Measurements from ENCODE around the gene UCMA. TPM values are rescaled to one million over a fixed set of nuclear protein-coding genes. Genes with fewer than 3 reads are reported as not detected.

The UCMA gene
- total and polyA plus RNA-seq, 10 of the 15 experiments (the other 5 are each of a cell fraction or from before 2014, with no cell fraction given), result 0.15 TPM; not detected in 9

GRCh38 chr10:13256627-13257026 is 22.5 kb upstream of the UCMA start:
- in situ Hi-C loops (cut with MboI), result no loop called here
- no TSS peak for BruUV-seq (replicated peaks)
- FAIRE-seq (no peak), DNase-seq (ENCODE audit: low read depth, low spot score) (no peak), ATAC-seq (no peak)
- ChIA-PET POLR2A (no interaction called here), SMC1A (ENCODE audit: uncharacterized antibody, unreplicated experiment) (interaction anchor here (0.5 kb wide), 1 partner anchor 330 kb away, joined by 3 read pairs; no protein-coding TSS in a partner anchor), CTCF (no interaction called here), RAD21 (ENCODE audit: unreplicated experiment) (no interaction called here)
- TF ChIP-seq SIN3A (IDR thresholded peaks at IDR 0.05; ENCODE audit: low read depth, low read length) (no peak), KDM1A (IDR thresholded peaks at IDR 0.05; ENCODE audit: borderline replicate concordance) (no peak), POLR2AphosphoS2 (IDR thresholded peaks at IDR 0.05; ENCODE audit: low read depth, low read length) (no peak), NFIC (IDR thresholded peaks at IDR 0.05; ENCODE audit: low read depth, low read length) (no peak), SMAD1 (IDR thresholded peaks at IDR 0.05; ENCODE audit: low read depth, partially characterized antibody) (no peak), GABPA (IDR thresholded peaks at IDR 0.05; ENCODE audit: low read depth) (no peak), MYB (IDR thresholded peaks at IDR 0.05; ENCODE audit: borderline replicate concordance, low read depth, low read length) (no peak), CBX3 (IDR thresholded peaks at IDR 0.05; ENCODE audit: borderline replicate concordance, low read depth) (no peak), ATF7 (IDR thresholded peaks at IDR 0.05; ENCODE audit: low read depth) (no peak), NR2C1 (IDR thresholded peaks at IDR 0.05) (no peak), MAX (IDR thresholded peaks at IDR 0.05; ENCODE audit: low read depth, low read length) (no peak), CREB1 (IDR thresholded peaks at IDR 0.05; ENCODE audit: low read depth) (no peak), SMARCA5 (IDR thresholded peaks at IDR 0.05) (no peak), NR2C2 (IDR thresholded peaks at IDR 0.05; ENCODE audit: borderline replicate concordance, control insufficient read depth, insufficient read length, low read depth) (no peak), SUPT20H (IDR thresholded peaks at IDR 0.05; ENCODE audit: borderline replicate concordance, control insufficient read depth, low read depth, low read length) (no peak), TBL1XR1 (IDR thresholded peaks at IDR 0.05; ENCODE audit: low read depth, low read length) (no peak), TCF12 (IDR thresholded peaks at IDR 0.05; ENCODE audit: low read depth, low read length) (no peak), ZSCAN29 (IDR thresholded peaks at IDR 0.05) (no peak), REST (IDR thresholded peaks at IDR 0.05; ENCODE audit: low read depth, low read length) (no peak), E2F4 (IDR thresholded peaks at IDR 0.05; ENCODE audit: low read depth, low read length) (no peak)
- Histone ChIP-seq H3K27me3 (replicated peaks in 1 of 2; ENCODE audit: control insufficient read depth in 2 of 2, insufficient read depth in 2 of 2, low read length in 1 of 2) (no peaks in the 10 kb centered on the region; a peak in 1 of 4 replicates), H3K79me2 (ENCODE audit: control insufficient read depth, insufficient read depth, low read length) (no peaks in the 10 kb centered on the region), H3K27ac (ENCODE audit: control insufficient read depth, insufficient read depth) (no peak overlapping the region), H3K9ac (ENCODE audit: control insufficient read depth, insufficient read depth, low read length) (no peak overlapping the region), H2AFZ (ENCODE audit: control insufficient read depth, low read depth, low read length) (no peak overlapping the region), H4K20me1 (ENCODE audit: control insufficient read depth, insufficient read depth) (no peaks in the 10 kb centered on the region), H3K4me3 (no peak overlapping the region), H3K4me2 (ENCODE audit: control insufficient read depth, insufficient read depth) (no peak overlapping the region), H3K36me3 (ENCODE audit: control insufficient read depth in 2 of 2, insufficient read depth in 2 of 2, low read length in 1 of 2) (no peaks in the 10 kb centered on the region), H3K9me3 (replicated peaks; ENCODE audit: control insufficient read depth, insufficient read depth, low read length) (no peaks in the 10 kb centered on the region), H3K4me1 (ENCODE audit: control insufficient read depth, insufficient read depth, low read length) (no peaks in the 10 kb centered on the region)
- intact Hi-C loops (cut with micrococcal nuclease; ENCODE audit: unreplicated experiment), result no loop called here
- 63% methylated on average over 2 of the region's 2 CpGs for WGBS (ENCODE audit: insufficient coverage, insufficient replicate concordance, low lambda C conversion rate, missing lambda C conversion rate)
